Effector CD8-positive, alpha-beta T cell (primary cell): ENCODE measurements around the gene TSHZ2.
"Not testable (repeated sequence)": the region's sequence is repeated elsewhere in the genome, so short reads cannot be mapped to it uniquely, and the experiment has no call there.

Source experiments
- DNase-seq: peaks from one replicate; lab custom pipeline; 2025; lab: John Stamatoyannopoulos, UW

Gene TSHZ2

DNA sequence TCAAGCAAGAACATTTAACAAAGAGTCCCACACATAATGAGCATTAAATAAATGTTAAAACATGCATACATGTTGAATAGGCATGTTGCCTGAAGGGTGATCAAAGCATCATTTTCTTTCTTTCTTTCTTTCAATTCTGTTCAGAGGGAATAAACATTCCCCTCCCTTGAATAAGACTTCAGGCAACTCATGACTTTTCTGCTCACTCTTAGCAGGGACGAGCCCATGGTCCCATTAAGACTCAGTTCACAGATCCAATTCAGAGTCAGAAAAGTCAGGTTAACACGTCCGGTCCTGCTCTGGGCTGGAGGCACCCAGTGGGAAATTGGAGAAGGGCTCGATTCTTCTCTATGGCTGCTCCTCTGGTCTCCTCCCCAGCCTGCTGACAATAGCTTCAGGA is 439.7 kb downstream of the TSHZ2 start:
- DNase-seq: no peak

DNA sequence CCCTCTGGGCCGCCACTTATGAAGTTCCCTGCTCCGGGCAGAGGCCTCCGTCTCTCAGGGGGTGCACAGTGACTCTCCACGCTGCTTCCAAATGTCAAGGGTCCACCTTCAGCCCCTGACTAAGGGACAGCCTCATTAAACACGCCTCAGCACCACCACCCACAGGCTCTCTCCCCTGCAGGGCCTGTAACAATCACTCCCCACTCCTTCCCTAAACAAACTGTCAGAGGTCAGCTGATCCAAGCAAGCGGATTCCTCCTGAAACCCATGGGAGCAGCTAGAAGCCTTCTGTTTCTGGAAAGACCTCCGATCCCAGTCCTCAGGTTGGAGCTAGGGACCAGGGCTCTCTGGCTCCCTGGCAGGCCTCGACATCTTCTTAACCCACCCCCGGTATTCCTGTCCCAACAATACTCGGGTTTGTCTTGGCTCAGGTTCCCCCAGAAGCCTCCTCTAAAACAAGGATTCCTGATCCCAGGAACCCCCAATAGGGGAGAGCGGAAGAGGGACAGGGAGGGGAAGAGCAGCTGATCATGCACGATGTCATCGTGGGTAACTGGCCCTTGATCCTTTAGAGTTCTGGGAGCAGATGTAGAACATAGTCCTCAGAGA is 440.5 kb downstream of the TSHZ2 start:
- no peak for DNase-seq

DNA sequence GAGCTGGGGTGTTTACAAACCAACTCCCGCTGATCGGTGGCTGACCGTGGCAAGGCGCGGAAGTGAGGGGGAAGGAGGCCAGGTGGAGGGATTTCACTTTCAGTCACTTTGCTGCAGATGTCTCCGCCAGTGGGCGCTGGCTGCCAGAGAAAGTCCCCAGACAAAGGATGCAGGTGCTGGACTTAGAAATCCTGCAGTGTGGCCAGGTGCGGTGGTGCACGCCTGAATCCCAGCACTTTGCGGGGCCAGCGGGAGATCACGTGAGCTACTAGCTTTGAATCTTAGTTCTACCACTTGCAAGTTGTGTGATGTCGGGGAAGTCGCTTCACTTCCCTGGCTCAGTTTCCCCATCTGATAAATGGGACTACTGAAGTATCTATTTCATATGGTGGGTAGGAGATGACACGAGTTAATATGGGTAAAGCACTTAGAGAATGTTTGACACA is 441.1 kb downstream of the TSHZ2 start:
- peak; percentile 36 for DNase-seq

DNA sequence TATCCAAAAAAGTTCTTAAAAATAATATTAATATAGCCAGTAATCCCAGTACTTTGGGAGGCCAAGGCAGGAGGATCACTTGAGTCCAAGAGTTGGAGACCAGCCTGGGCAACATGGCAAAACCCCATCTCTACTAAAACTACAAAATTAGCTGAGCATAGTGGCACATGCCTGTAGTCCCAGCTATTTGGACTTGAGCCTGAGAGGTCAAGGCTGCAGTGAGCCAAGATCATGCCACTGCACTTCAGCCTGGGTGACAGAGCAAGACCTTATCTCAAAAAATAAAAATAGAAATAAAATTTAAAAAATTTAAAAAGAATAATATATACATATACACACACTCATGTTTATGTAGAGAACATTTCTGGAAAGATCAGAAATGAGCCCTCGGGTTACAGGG is 441.7 kb downstream of the TSHZ2 start:
- DNase-seq: not testable (repeated sequence)

DNA sequence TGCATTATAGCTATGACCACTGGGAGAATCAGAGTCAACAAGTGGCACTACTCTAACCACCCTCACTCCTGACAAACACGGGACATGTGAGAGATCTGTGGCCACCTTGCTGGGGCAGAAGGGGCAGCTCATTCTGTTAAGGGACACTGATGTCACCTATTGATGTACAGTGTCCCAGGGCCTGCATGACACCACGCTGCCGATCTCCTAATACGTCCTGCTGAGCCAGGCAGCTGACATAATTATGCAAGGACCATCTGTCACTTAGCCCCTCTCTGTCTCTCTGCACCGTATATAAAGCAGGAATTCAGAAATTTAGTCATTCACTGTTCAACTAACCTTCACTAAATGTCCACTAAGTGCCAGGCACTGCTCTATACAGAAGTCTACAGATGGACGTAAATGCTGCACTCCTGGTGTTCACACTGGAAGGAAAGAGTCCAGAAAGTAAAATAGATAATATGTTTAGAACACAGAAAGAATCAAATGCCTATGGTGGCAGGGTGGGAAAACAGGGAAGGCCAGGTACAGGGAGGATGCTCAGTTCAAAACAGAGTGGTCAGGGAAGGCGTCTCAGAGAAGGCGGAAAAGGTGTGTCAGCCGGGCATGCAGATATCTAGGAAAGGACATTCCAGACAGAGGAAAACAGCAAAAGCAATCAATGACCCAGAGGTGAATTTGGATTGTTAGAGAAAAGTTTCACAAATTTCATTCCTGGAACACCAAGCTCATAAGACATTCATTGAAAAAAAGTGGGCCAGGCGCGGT is 447.7 kb downstream of the TSHZ2 start:
- DNase-seq: no peak

DNA sequence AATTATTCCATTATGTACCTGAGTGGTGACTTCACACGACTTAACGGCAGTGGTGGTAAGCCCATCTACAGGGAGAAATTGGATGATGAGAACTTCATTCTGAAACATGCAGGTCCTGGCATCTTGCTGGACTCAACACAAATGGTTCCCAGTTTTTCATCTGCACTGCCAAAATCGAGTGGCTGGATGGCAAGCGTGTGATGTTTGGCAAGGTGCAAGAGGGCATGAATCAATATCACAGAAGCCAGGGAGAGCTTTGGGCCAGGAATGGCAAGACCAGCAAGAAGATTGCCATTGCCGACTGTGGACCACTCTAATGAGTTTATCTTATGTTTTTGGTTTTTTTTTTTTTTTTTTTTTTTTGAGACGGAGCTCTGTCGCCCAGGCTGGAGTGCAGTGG is 449.2 kb downstream of the TSHZ2 start:
- no peak for DNase-seq

DNA sequence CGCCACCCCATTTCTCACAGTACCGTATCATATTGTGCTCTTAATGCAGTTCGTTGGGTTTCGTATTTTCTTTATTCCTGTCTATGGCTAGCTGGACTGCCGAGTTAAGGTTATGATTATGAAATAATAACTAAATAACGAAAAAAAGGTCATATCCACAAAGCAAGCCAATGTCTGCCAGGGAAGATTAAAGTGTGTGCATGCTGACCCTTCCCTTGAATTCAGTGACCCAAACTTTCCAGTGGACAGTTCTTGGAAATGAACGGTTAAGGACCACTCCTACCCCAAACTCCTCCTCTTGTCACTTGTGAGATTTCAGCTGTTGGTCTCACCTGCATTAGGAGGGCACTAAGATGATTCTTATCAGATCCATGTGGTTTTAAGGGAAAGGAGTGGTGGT is 449.9 kb downstream of the TSHZ2 start:
- DNase-seq: no peak

DNA sequence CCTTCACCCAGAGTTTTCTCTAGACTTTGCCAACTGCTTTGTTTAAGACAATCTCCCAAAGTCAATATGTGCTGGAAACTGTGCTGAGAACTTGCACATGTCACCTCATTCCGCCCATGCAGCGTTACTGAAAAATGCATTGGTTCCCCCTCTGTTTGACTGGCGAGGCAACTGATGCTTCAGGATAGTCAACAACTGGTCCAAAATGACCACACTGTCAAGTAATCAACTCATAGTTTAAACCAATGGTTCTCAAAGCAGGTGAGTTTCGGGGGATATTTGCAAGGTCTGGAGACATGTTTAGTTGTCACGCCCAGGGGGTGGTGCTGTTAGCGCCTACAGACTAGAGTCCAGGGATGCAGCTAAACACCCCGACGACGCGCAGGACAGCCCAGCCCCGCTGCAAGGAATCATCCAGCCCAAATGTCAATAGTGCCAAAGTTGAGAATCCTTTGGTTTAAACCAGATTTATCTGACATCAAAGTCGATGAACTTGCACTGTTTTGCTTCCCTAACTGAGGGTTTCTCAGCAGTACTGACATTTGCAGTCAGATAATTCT is 451.5 kb downstream of the TSHZ2 start:
- no peak for DNase-seq

DNA sequence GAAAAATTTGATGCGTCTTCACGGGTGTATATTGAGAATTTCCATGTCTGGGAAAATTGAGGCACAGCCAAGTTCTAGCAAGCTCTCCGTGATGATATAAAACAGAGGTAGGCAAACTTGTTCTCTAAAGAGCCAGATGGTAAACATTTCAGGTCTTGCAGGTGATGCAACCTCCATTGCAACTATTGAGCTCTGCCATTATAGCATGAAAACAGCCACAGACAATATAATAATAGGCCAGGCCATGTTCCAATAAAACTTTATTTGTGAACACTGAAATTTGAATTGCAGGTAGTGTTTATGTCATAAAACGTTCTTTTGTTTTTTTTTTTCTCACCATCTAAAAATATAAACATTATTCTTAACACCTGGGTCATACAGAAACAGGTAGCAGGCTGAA is 453.3 kb downstream of the TSHZ2 start:
- no peak for DNase-seq

DNA sequence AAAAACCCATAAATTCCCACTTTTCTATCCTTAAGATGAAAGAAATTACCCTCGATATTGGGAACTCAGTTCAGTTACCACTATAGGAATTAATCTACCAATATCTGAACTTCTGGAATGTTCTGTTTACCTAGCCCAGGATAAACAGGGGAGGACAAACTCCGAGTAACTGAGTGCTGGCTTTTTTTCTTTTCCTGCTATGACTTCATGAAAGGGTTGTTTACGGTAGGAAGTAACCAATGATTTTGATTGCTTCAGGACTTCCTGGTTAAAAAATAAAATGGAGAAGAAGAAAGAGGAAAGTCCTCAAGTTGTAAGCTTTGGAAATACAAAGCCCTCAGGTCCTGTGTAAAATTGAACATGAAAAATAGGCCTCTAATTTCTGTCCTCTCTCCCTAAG is 453.8 kb downstream of the TSHZ2 start:
- no peak for DNase-seq

DNA sequence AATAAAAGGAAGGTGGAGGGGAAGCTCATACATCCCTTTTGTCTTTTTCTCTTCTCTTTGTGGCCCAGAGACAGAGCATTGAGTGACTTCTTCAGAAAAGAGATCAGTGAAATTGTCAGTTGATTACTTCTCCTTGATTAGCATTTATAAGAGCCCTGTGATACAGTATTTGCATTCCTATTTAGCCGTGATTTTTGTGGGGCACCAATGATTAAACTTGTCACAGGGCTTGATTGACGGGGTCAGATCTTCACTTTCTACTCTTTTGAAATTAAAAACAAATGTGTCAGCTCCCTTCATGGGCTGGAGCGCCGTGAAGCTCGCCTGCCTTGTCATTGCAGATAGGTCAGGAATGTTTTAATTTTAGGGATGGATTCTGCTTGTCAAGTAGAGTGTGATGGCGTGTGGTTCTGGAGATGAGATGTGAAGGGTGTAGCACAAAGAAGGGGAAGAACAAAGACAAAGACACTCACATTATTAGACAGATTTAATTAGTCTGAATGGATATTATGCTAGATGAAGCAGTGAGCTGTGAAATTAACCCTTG is 454.7 kb downstream of the TSHZ2 start:
- DNase-seq: no peak

DNA sequence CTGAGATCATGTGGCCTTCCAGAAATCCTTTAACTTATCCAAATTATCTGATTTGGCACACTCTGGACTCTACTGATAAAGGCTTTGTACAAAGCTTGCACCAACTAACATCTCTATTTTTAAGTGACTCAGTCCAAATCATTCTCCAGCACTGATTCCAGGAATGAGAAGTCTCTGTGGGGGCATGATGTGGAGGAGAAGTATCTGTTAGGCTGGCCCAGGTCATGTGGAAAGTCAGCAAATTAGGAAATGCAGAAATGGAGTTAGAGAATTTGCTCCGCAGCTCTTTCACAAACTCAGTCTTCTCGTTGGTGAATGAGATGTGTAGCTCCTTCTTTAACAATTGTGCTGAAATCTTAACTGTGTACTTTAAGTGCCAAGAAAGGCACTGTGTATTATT is 455.8 kb downstream of the TSHZ2 start:
- DNase-seq: no peak

DNA sequence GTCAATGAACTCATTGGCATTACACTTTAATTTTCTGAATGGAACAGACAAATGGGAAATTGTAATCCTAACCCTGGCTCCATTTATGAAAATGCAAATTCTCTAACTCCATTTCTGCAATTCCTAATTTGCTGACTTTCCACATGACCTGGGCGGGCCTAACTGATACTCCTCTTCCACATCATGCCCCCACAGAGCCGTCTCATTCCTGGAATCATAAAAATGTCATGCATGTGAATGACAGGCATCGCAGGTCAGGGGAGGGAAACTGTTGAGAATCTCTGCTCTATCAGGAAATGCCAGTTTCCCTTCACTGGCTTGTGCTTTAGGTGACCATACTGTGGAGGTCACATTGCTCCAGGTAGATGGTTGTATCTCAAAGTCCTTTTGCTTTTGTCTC is 456.4 kb downstream of the TSHZ2 start:
- no peak for DNase-seq

DNA sequence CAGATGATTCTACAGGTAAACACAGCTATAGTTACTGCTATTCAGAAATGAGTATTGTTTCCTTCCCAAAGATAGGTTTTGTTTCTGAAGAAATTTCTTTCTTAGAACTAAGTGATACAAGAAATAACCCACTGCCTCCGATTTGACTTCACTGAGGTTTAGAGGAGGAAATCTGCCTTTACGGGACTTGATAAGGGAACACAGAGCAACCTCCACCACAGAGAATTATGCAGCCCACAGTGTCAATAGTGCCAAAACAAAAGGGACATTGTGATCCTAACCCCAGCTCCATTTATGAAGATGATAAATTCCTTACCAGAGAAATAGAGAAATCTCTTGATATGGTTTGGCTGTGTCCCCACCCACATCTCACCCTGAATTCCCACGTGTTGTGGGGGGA is 456.8 kb downstream of the TSHZ2 start:
- DNase-seq: no peak

DNA sequence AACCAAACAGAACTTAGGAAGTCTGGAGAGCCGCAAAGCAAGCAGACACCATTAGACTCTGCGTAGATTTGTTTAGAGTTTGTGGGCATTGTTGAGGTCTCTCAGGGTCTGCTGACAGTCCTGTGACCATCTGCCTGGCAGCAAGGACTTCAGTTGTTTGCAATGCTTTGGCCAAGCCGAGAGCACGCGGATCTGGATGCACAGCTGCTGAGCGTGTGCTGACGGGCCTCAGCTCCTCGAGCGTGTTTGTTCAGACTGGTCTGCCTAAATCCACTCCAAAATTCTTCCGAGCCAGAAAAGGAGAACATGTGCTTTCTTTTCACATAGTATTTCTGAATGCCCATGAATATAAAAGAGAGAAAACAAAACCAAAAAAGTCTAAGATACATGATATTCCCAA is 462.5 kb downstream of the TSHZ2 start:
- no peak for DNase-seq

DNA sequence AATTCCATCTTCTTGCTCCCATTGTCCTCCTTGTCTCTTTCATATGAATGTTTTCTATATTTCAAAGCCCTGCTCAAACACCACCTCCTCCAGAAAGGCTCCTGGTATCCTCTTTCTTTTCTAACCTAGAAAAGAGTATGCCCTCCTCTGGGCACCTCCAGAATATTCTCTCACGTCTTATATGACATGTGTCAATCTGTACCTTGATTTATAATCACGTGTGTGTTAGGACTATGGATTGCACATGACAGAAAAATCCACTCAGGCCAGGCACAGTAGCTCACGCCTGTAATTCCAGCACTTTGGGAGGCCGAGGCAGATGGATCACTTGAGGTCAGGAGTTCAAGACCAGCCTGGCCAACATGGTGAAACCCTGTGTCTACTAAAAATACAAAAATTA is 464.8 kb downstream of the TSHZ2 start:
- DNase-seq: not testable (repeated sequence)

DNA sequence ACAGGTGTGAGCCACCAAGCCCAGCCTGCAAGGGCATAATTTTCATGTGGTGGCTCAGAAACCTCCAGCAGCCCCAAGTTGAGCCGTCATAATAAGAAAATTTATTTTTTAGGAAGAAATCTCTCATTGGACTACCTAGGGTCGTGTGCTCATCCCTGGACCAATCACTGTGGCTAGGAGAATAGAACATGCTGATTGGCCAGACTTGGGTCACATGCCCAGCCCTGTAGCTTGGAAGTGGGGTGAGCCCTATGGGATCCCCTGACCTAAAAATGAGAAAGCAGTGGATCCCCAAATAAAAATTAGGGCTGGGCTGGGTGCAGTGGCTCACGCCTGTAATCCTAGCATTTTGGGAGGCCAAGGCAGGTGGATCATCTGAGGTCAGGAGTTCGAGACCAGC is 466.2 kb downstream of the TSHZ2 start:
- DNase-seq: no peak

DNA sequence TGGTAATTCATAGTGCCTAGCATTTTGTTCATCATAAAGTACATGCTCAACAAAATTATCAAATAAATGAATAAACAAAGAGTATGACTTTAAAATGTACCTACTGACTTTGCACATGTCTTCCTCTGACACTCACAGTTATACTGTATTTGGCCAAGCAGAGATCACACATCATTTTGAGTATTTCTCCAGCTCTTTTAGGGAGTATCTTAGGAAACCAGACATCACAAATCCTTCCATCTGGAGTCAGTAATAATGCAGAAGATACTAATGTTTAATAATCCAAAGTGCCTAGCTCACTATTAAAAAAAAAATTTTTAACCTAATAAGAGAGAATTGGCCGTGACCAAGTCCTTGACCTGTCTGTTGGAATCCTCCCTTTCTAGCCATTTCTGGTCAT is 466.9 kb downstream of the TSHZ2 start:
- DNase-seq: no peak

DNA sequence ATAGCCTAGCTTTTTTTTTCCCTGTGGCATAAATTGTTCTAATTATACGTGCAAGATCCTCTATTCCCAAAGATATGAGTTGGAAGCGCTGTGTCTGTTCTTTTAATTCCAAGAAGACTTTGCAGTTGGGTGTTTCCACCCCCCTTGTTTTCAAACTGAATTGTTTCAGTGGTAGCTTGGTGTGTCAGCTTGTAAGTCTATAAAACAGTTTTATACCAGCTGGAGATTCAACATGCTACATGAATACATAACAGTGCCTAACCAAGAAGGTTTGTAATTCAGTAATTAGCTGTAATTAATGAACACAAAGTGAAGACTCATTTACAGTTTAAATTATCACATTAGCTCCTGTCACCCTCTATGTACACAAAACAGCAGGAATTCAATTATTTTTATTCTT is 467.5 kb downstream of the TSHZ2 start:
- no peak for DNase-seq

DNA sequence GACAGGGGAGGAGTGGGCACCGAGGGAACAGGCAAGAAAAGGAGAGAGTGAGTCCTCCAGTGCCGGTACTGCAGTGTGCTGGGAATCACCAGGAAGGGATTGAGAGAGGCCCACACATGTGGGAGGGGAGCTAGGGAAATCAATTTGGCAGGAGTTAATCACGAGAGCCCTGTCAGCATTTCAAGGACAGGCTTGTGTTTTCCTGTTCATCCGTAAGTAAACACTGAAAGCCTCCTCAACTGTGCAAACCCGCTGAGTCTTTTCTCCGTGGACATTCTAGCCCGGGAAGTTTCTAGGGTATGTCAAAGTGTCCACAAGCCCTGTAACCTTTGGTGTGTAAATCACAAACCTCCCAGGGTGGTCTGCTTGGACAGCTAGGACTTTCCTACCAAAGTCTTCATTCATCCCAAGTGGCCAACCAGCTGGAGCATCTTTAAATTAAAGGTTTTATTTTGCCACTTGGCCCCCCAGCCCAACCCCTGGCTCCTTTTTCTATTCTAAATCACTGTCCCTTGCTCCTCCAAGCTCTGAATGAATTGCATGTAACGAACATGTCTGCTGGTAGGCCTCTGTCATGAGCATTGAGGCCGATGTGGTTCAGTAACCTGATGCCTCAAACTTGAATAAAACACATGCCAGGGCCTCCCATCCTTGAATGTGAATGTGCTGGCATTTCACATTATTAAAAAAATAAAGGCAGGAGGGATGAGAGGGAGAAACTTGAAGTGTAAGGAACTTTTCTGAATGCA is 472.4 kb downstream of the TSHZ2 start:
- DNase-seq: no peak

DNA sequence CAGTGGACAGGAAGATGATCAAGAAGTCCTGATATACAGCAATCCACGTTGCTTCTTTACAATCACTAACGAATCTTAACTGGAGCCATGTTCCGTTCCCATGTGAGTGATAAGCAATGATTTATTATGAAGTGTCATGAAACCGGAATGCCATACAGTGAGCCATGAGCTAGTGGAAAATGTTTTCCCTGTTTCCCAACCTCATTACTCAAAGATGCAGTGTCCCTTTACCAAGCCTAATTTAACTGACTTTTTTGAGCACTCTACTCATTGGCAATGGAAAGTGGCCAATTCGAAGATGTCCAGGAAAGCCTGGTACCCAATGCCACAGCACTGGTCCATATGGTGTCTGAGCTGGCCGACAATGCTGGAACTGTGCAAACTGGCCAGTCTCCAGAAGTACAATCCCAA is 473.2 kb downstream of the TSHZ2 start:
- DNase-seq: no peak

DNA sequence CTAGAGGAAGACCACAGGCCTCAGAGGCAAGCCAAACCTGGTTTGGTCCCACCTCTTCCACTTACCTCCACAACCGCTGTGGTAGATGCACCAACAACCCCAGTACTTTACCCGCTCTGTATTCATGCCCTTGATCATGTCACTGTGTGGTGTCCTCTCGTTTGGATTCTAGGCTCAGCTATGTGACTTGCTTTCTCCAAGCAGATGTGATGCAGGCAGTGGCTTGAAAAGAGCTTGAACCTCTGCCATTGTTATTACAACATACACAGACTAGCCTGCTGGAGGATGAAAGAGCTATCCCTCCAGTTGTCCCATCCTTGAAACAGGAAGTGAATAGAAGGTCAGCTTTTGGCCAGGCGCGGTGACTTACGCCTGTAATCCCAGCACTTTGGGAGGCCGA is 473.8 kb downstream of the TSHZ2 start:
- no peak for DNase-seq

DNA sequence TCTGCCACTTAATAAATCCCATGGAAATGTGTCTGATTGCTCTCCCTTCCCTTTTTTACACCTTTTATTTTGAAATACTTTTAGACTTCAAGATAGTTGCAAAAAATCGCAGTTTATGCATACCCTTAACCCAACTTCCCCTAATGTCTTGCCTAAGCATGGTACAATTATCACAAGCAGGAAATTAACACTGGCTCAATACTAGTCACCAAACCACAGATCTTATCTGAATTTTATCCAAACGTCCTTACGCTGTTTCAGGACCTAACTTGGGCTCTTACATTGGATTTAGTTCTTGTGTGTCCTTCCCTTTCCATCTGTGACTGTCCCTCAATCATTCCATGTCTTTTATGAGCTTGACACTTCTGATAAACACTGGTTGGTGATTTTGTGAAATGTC is 475.2 kb downstream of the TSHZ2 start:
- DNase-seq: no peak
